K562 (cell line): ENCODE data around the gene MARK2. TPM values are rescaled to one million over a fixed set of nuclear protein-coding genes. Genes with fewer than 3 reads are reported as not detected.

ENCODE experiments used
- ATAC-seq: fragments of 200-7000 bp; cut with Tn5 transposase; 3 replicates; pipeline ENCODE4 v1.9.1; 2020; ENCODE audit warnings: moderate library complexity
- BruUV-seq: library from RNA; stranded (reverse); fragments of 400-500 nt; replicated peaks from 2 replicates; lab custom pipeline; 2021; lab: Mats Ljungman, UMichigan
- CTCF ChIA-PET: fragments of 300-600 bp; formaldehyde crosslinking; extraction: SDS; loops from one replicate; lab custom pipeline; 2021; ENCODE audit warnings: low intra/inter-chr PET ratio; lab: Yijun Ruan, JAX
- POLR2A ChIA-PET: fragments of 300-600, 350-650 bp; sonication (Branson Sonifier 250); formaldehyde crosslinking; extraction: SDS; loops from one replicate; lab custom pipeline; 2021; ENCODE audit warnings: antibody characterized with exemption, inconsistent platforms; lab: Yijun Ruan, JAX
- DNase-seq, 4 experiments: peaks; one replicate each; pipeline versions ENCODE4 v3.0.0 to v3.0.0-alpha.2; 2011 to 2018; ENCODE audit warnings: low spot score in 3 of 4, mixed read lengths in 3 of 4; ENCODE audit errors: extremely low read depth in 1 of 4
- FAIRE-seq: peaks from 2 replicates; lab custom pipeline; 2011; peaks lifted over from hg19 to GRCh38; lab: Jason Lieb, UNC
- H2AFZ ChIP-seq: 2 replicates; pipeline ENCODE4 v1.6.0; 2011; ENCODE audit warnings: low read depth, low read length, control low read depth, inconsistent platforms
- H3K27ac ChIP-seq: fragments of 200-600 bp; 3 replicates; pipeline ENCODE4 v1.8.0; 2011; ENCODE audit warnings: low read depth, mild to moderate bottlenecking, control low read depth, inconsistent platforms, low read length, moderate library complexity, mixed read lengths; ENCODE audit errors: extremely low read depth
- H3K27me3 ChIP-seq, 2 experiments: fragments of 300-600 bp in 1 of 2; 2 replicates in 1 of 2; 3 replicates in 1 of 2; pipeline versions ENCODE4 v1.6.0 to v1.8.0; 2011; ENCODE audit warnings: inconsistent platforms in 2 of 2, low read length in 2 of 2, mild to moderate bottlenecking in 1 of 2, mixed read lengths in 1 of 2, moderate library complexity in 1 of 2; ENCODE audit not compliant: control insufficient read depth in 2 of 2, insufficient read depth in 2 of 2
- H3K36me3 ChIP-seq: fragments of 300-600 bp; 3 replicates; pipeline ENCODE4 v1.8.0; 2011; ENCODE audit warnings: mild to moderate bottlenecking, low read length, inconsistent platforms; ENCODE audit not compliant: control insufficient read depth, insufficient read depth
- H3K4me1 ChIP-seq, 2 experiments: fragments of 200-600 bp in 1 of 2; replicated peaks in 1 of 2; 2 replicates in 1 of 2; 3 replicates in 1 of 2; pipeline versions ENCODE4 v1.5.1 to v1.8.0; 2011; ENCODE audit warnings: inconsistent platforms in 2 of 2, low read length in 2 of 2, mild to moderate bottlenecking in 1 of 2, mixed read lengths in 1 of 2, moderate library complexity in 1 of 2; ENCODE audit not compliant: control insufficient read depth in 2 of 2, insufficient read depth in 2 of 2
- H3K4me2 ChIP-seq: 2 replicates; pipeline ENCODE4 v1.6.1; 2011; ENCODE audit warnings: low read length, control low read depth, inconsistent platforms, mixed read lengths; ENCODE audit not compliant: insufficient read depth
- H3K4me3 ChIP-seq: fragments of 200-600 bp; sonication (generic), shearing (Covaris generic); 2 replicates; pipeline ENCODE4 v1.5.1; 2016; ENCODE audit warnings: control low read depth, inconsistent platforms
- H3K79me2 ChIP-seq: fragments of 200-600 bp; 3 replicates; pipeline ENCODE4 v1.8.0; 2011; ENCODE audit warnings: low read length, inconsistent platforms; ENCODE audit not compliant: control insufficient read depth, insufficient read depth
- H3K9ac ChIP-seq, 2 experiments: 2 replicates each; pipeline versions ENCODE4 v1.6.0 to v1.6.1; 2011; ENCODE audit warnings: low read depth in 2 of 2, low read length in 2 of 2, control low read depth in 1 of 2, inconsistent platforms in 1 of 2, mild to moderate bottlenecking in 1 of 2, mixed read lengths in 1 of 2; ENCODE audit not compliant: insufficient read depth in 1 of 2
- H3K9me1 ChIP-seq: one replicate; pipeline ENCODE4 v1.6.0; 2011; ENCODE audit warnings: inconsistent platforms, mild to moderate bottlenecking, low read length, moderate library complexity; ENCODE audit not compliant: control insufficient read depth, insufficient read depth
- H3K9me3 ChIP-seq: replicated peaks from 2 replicates; pipeline ENCODE4 v1.5.1; 2011; ENCODE audit warnings: low read depth, low read length, inconsistent platforms; ENCODE audit not compliant: control insufficient read depth, insufficient read depth
- H4K20me1 ChIP-seq: replicated peaks from 2 replicates; pipeline ENCODE4 v1.6.1; 2011; ENCODE audit warnings: low read length, inconsistent platforms, mixed read lengths; ENCODE audit not compliant: control insufficient read depth, insufficient read depth
- CHCHD3 ChIP-seq: fragments of 250-450 bp; sonication (Bioruptor Pico); IDR thresholded peaks from 2 replicates; pipeline ENCODE4 v2.1.2; 2022; ENCODE audit warnings: mild to moderate bottlenecking
- KDM1A ChIP-seq, 2 experiments: fragments of 450-650 bp; IDR thresholded peaks; 2 replicates each; pipeline ENCODE4 v1.6.1; 2016; ENCODE audit warnings: mild to moderate bottlenecking in 2 of 2
- MTA1 ChIP-seq: fragments of 450-650 bp; IDR thresholded peaks from 2 replicates; pipeline ENCODE4 v1.6.1; 2017; ENCODE audit warnings: borderline replicate concordance
- MTA2 ChIP-seq: fragments of 450-650 bp; IDR thresholded peaks from 2 replicates; pipeline ENCODE4 v1.6.1; 2016; ENCODE audit warnings: low read depth
- NFE2L1 ChIP-seq: fragments of 450-650 bp; IDR thresholded peaks from 2 replicates; pipeline ENCODE4 v1.6.1; 2016; ENCODE audit warnings: missing genetic modification characterization, low read depth, mild to moderate bottlenecking, missing compliant biosample characterization, moderate library complexity, borderline replicate concordance
- PPARD ChIP-seq: fragments of 250-450 bp; sonication (Bioruptor Pico); IDR thresholded peaks from 2 replicates; pipeline ENCODE4 v1.8.0; 2022; ENCODE audit warnings: inconsistent platforms, mild to moderate bottlenecking, moderate library complexity
- XRCC4 ChIP-seq: IDR thresholded peaks from one replicate; pipeline ENCODE4 v1.6.1; 2011; ENCODE audit not compliant: insufficient read depth, insufficient read length; ENCODE audit errors: extremely low read depth
- ZC3H8 ChIP-seq: fragments of 450-650 bp; IDR thresholded peaks from 2 replicates; pipeline ENCODE4 v1.6.1; 2017
- ZNF134 ChIP-seq: fragments of 250-450 bp; sonication (Bioruptor Pico); conservative IDR thresholded peaks from 2 replicates; pipeline ENCODE4 v1.4.0; 2020
- ZNF717 ChIP-seq: fragments of 250-450 bp; sonication (Bioruptor Pico); IDR thresholded peaks from 2 replicates; pipeline ENCODE4 v1.5.0; 2021
- WGBS: fragments of 100-300 bp; shearing (Covaris generic); methylation state at CpG from one replicate; pipeline ENCODE4 v1.1.6; 2016; ENCODE audit warnings: low coverage, mixed read lengths; ENCODE audit not compliant: insufficient coverage; ENCODE audit errors: missing lambda C conversion rate; 5-methylcytosine and 5-hydroxymethylcytosine counted together
- in situ Hi-C: fragments of 300-500 bp; cut with MboI; formaldehyde crosslinking; loops from 4 replicates; pipeline ENCODE4 v1.15.0; 2018; ENCODE audit warnings: inconsistent platforms, mixed read lengths
- intact Hi-C: fragments of 100-400 bp; cut with micrococcal nuclease; formaldehyde crosslinking; loops from 2 replicates; pipeline ENCODE4 v1.14.2; 2022
- polyA plus RNA-seq, 8 experiments: library from polyadenylated mRNA; depleted of rRNA in 4 of 8; stranded (reverse) in 5 of 8; unstranded in 3 of 8; fragments of >200 nt; fragmentation: Nextera tagmentation in 2 of 8; fragmentation: Illumina TruSeq in 1 of 8; extraction: Ambion mirVana in 2 of 8; extraction: Trizol in 1 of 8; gene quantifications; 2 replicates each; pipeline versions ENCODE4 v1.2.1 to v1.2.3, GENCODE V29; 2011 to 2014; ENCODE audit warnings: inconsistent platforms in 1 of 8, missing spikeins in 1 of 8
- total RNA-seq, 7 experiments: library from RNA; depleted of rRNA in 6 of 7; stranded (reverse); fragments of >200 nt in 6 of 7; fragmentation: Illumina TruSeq in 2 of 7; extraction: Trizol in 2 of 7; gene quantifications; 2 replicates each; pipeline versions ENCODE4 v1.2.1 to v1.2.3, GENCODE V29; 2011 to 2021; ENCODE audit warnings: low replicate concordance in 1 of 7
- TF ChIP-seq, protein P1 (sequence below): fragments of 450-650 bp; IDR thresholded peaks from 2 replicates; pipeline ENCODE4 v1.6.1; 2014; ENCODE audit warnings: low read depth, mild to moderate bottlenecking, moderate library complexity, borderline replicate concordance
- TF ChIP-seq, protein P2 (sequence below), 2 experiments: fragments of 200-800 bp in 1 of 2; sonication (Bioruptor generic) in 1 of 2; sonication (generic) in 1 of 2; formaldehyde crosslinking in 1 of 2; IDR thresholded peaks in 1 of 2; conservative IDR thresholded peaks in 1 of 2; 2 replicates each; pipeline versions ENCODE4 v1.5.0 to v1.6.1; 2016 to 2020; ENCODE audit warnings: missing compliant biosample characterization in 1 of 2, missing genetic modification characterization in 1 of 2, missing genetic modification reagents in 1 of 2
- TF ChIP-seq, protein P3 (sequence below), 2 experiments: fragments of 250-450 bp in 1 of 2; fragments of 450-650 bp in 1 of 2; sonication (Bioruptor Pico) in 1 of 2; IDR thresholded peaks; 2 replicates each; pipeline versions ENCODE4 v1.6.1 to v1.8.0; 2016 to 2021; ENCODE audit warnings: mild to moderate bottlenecking in 2 of 2, moderate library complexity in 2 of 2, missing compliant biosample characterization in 1 of 2, missing genetic modification characterization in 1 of 2

The MARK2 gene
- total and polyA plus RNA-seq, 9 of the 15 experiments (the other 6 are each of a cell fraction or from before 2014, with no cell fraction given): 0.32 to 43.5 (median 15.1) TPM

DNA sequence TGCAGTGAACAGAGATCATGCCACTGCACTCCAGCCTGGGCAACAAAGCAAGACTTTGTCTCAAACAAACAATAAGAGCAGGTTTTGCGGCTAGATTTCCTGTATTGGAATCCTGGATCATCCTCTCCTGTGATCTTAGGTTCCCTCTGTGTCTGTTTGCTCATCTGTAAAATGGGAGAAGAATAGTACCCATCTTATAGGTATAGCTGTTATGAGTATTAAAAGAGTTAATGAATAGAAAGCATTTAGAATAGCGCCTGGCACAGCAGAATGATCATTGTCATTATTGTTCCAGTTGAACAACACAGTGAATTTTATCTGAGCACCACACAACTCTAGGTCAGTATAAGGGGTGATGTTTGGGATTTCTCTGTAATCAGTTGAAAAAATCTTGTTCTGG lies 10.8 kb downstream of the MARK2 start:
- FAIRE-seq: no peak

More for the DNA sequence above, 10.8 kb downstream of the MARK2 start:
- Histone ChIP-seq H3K9me3 (no peaks in the 10 kb centered on the region; the same call in 1 of the 2 replicates), H3K9ac (no peak overlapping the region), H3K4me3 (no peak overlapping the region), H3K27me3 (no peaks in the 10 kb centered on the region), H3K79me2 (peaks cover 76% of the 10 kb centered on the region), H3K4me1 (peaks cover 10 to 14% of the 10 kb centered on the region in 2 experiments; a peak in 4 of 5 replicates), H3K36me3 (peaks cover 49% of the 10 kb centered on the region), H3K4me2 (no peak overlapping the region), H3K9me1 (peaks cover 3% of the 10 kb centered on the region), H2AFZ (no peak overlapping the region), H4K20me1 (peaks cover 22% of the 10 kb centered on the region), H3K27ac (no peak overlapping the region)
- in situ Hi-C loops: no loop called here
- ChIA-PET CTCF (no interaction called here), POLR2A (interaction anchor here (4.5 kb wide), 1 partner anchor 11 kb away, joined by 26 read pairs; the partner anchor contains the start of gene MARK2)
- 70% methylated on average over 2 of the region's 2 CpGs for WGBS
- no peak for DNase-seq
- TF ChIP-seq KDM1A (IDR thresholded peaks at IDR 0.05) (no peak), CHCHD3 (CRISPR knock-in tag) (no peak), MTA1 (no peak), ZC3H8 (no peak), ZNF134 (CRISPR knock-in tag) (no peak), ZNF717 (CRISPR knock-in tag) (no peak), PPARD (CRISPR knock-in tag) (no peak), MTA2 (no peak), XRCC4 (no peak), NFE2L1 (tag) (no peak)
- TF ChIP-seq, protein P1, sequence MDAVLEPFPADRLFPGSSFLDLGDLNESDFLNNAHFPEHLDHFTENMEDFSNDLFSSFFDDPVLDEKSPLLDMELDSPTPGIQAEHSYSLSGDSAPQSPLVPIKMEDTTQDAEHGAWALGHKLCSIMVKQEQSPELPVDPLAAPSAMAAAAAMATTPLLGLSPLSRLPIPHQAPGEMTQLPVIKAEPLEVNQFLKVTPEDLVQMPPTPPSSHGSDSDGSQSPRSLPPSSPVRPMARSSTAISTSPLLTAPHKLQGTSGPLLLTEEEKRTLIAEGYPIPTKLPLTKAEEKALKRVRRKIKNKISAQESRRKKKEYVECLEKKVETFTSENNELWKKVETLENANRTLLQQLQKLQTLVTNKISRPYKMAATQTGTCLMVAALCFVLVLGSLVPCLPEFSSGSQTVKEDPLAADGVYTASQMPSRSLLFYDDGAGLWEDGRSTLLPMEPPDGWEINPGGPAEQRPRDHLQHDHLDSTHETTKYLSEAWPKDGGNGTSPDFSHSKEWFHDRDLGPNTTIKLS: no peak
- TF ChIP-seq, protein P2, sequence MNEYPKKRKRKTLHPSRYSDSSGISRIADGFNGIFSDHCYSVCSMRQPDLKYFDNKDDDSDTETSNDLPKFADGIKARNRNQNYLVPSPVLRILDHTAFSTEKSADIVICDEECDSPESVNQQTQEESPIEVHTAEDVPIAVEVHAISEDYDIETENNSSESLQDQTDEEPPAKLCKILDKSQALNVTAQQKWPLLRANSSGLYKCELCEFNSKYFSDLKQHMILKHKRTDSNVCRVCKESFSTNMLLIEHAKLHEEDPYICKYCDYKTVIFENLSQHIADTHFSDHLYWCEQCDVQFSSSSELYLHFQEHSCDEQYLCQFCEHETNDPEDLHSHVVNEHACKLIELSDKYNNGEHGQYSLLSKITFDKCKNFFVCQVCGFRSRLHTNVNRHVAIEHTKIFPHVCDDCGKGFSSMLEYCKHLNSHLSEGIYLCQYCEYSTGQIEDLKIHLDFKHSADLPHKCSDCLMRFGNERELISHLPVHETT (CRISPR knock-in tag; conservative IDR thresholded peaks at IDR 0.05 in 1 of 2, IDR thresholded peaks at IDR 0.05 in 1 of 2): no peak
- TF ChIP-seq, protein P3, sequence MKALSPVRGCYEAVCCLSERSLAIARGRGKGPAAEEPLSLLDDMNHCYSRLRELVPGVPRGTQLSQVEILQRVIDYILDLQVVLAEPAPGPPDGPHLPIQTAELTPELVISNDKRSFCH (CRISPR knock-in tag; IDR thresholded peaks at IDR 0.05): no peak
- TF ChIP-seq, protein P3 (tag; IDR thresholded peaks at IDR 0.05): no peak
- no peak for ATAC-seq
- intact Hi-C loops: no loop called here
- no TSS peak for BruUV-seq
